ENCODE results near the gene PRRT3.
"Not testable (repeated sequence)": the region's sequence is repeated elsewhere in the genome, so short reads cannot be mapped to it uniquely, and the experiment has no call there.

Gene PRRT3

GRCh38 chr3:9897408-9898372 lies 54.5 kb downstream of the PRRT3 start:
- no peak for DNase-seq

DNA sequence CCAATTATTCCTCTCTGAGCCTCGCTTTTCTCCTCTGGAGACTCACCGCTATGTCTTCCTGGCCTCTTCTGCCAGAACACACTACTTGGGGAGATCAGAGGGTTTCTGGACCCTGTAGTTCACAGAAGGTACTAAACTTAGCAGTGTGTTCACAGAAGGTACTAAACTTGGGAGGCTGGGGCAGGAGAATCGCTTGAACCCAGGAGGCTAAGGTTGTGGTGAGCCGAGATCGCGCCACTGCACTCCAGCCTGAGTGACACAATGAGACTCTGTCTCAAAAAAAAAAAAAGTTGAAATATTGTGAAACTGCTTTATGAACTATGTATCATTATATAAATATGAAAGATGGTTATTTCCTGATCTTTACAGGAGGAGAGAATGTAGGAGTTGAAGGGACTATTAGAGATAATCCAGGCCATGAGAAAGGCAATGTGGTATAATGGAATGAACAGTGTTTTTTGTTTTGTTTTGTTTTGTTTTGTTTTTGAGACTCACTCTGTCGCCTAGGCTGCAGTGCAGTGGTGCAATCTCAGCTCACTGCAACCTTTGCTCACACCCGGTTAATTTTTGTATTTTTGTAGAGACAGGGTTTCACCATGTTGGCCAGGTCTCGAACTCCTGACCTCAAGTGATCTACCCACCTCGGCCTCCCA lies 55.3 kb downstream of the PRRT3 start:
- DNase-seq = not testable (repeated sequence)

- DNase-seq = not testable (repeated sequence)
These were observed 56.5 kb downstream of the PRRT3 start for GRCh38 chr3:9895715-9896114.

Data from 8988T (cell line).